ENCODE measurements around the gene TNIK. TPM values are rescaled to one million over a fixed set of nuclear protein-coding genes. Genes with fewer than 3 reads are reported as not detected.

Gene TNIK
- total RNA-seq, 1 experiment from 2014 or later, result 0.69 TPM

GRCh38 chr3:171199473-171199829, 260.8 kb downstream of the TNIK start:
- no TSS peak for BruUV-seq (replicated peaks)
- no peaks in the 10 kb centered on the region for H3K9me3 ChIP-seq (ENCODE audit: low read depth, low read length, poor library complexity, severe bottlenecking)
- no peak for DNase-seq (ENCODE audit: low spot score)
- ChIA-PET POLR2A (ENCODE audit: low non-redundant PET) (no interaction called here), CTCF (interaction anchor here (1.2 kb wide), 1 partner anchor 13 kb away, joined by 3 read pairs; no protein-coding TSS in a partner anchor)
- no peaks in the 10 kb centered on the region for H3K27me3 ChIP-seq (replicated peaks; ENCODE audit: insufficient read depth, low read depth, low read length, poor library complexity)
- H3K4me1 ChIP-seq (ENCODE audit: insufficient read depth, low read length, poor library complexity, severe bottlenecking), result peaks cover 17% of the 10 kb centered on the region
- TF ChIP-seq EZH2 (IDR thresholded peaks at IDR 0.05; ENCODE audit: borderline replicate concordance, low read depth, low read length, poor library complexity, severe bottlenecking), result no peak
- TF ChIP-seq CTCF (conservative IDR thresholded peaks at IDR 0.05; ENCODE audit: low read depth, low read length), result no peak
- no peak overlapping the region for H3K4me3 ChIP-seq (ENCODE audit: low read depth, low read length, poor library complexity, severe bottlenecking)
- no peaks in the 10 kb centered on the region for H3K36me3 ChIP-seq (ENCODE audit: insufficient read depth, low read length, poor library complexity, severe bottlenecking)
- intact Hi-C loops (cut with micrococcal nuclease; ENCODE audit: unreplicated experiment), result no loop called here
- H3K27ac ChIP-seq (ENCODE audit: low read depth, low read length, poor library complexity, severe bottlenecking), result no peak overlapping the region

- ChIA-PET CTCF (interaction anchor here (1.2 kb wide), 1 partner anchor 13 kb away, joined by 3 read pairs; no protein-coding TSS in a partner anchor), POLR2A (ENCODE audit: low non-redundant PET) (no interaction called here)
- peaks cover 17% of the 10 kb centered on the region for H3K4me1 ChIP-seq (ENCODE audit: insufficient read depth, low read length, poor library complexity, severe bottlenecking)
- intact Hi-C loops (cut with micrococcal nuclease; ENCODE audit: unreplicated experiment), result no loop called here
- H3K27ac ChIP-seq (ENCODE audit: low read depth, low read length, poor library complexity, severe bottlenecking), result no peak overlapping the region
- H3K27me3 ChIP-seq (replicated peaks; ENCODE audit: insufficient read depth, low read depth, low read length, poor library complexity), result no peaks in the 10 kb centered on the region
- DNase-seq (ENCODE audit: low spot score), result peak; percentile 64
- TF ChIP-seq EZH2 (IDR thresholded peaks at IDR 0.05; ENCODE audit: borderline replicate concordance, low read depth, low read length, poor library complexity, severe bottlenecking) (no peak), CTCF (conservative IDR thresholded peaks at IDR 0.05; ENCODE audit: low read depth, low read length) (no peak)
- no peaks in the 10 kb centered on the region for H3K36me3 ChIP-seq (ENCODE audit: insufficient read depth, low read length, poor library complexity, severe bottlenecking)
- BruUV-seq (replicated peaks), result no TSS peak
- H3K9me3 ChIP-seq (ENCODE audit: low read depth, low read length, poor library complexity, severe bottlenecking), result no peaks in the 10 kb centered on the region
- H3K4me3 ChIP-seq (ENCODE audit: low read depth, low read length, poor library complexity, severe bottlenecking), result no peak overlapping the region
Observed at GRCh38 chr3:171198781-171199472, 261.3 kb downstream of the TNIK start.

GRCh38 chr3:171195686-171196085, 264.5 kb downstream of the TNIK start:
- no TSS peak for BruUV-seq (replicated peaks)
- Histone ChIP-seq H3K4me1 (ENCODE audit: insufficient read depth, low read length, poor library complexity, severe bottlenecking) (peaks cover 17% of the 10 kb centered on the region), H3K4me3 (ENCODE audit: low read depth, low read length, poor library complexity, severe bottlenecking) (no peak overlapping the region), H3K9me3 (ENCODE audit: low read depth, low read length, poor library complexity, severe bottlenecking) (no peaks in the 10 kb centered on the region), H3K27me3 (replicated peaks; ENCODE audit: insufficient read depth, low read depth, low read length, poor library complexity) (no peaks in the 10 kb centered on the region), H3K27ac (ENCODE audit: low read depth, low read length, poor library complexity, severe bottlenecking) (no peak overlapping the region), H3K36me3 (ENCODE audit: insufficient read depth, low read length, poor library complexity, severe bottlenecking) (no peaks in the 10 kb centered on the region)
- ChIA-PET CTCF (no interaction called here), POLR2A (ENCODE audit: low non-redundant PET) (no interaction called here)
- intact Hi-C loops (cut with micrococcal nuclease; ENCODE audit: unreplicated experiment), result no loop called here
- DNase-seq (ENCODE audit: low spot score), result no peak
- TF ChIP-seq EZH2 (IDR thresholded peaks at IDR 0.05; ENCODE audit: borderline replicate concordance, low read depth, low read length, poor library complexity, severe bottlenecking) (no peak), CTCF (conservative IDR thresholded peaks at IDR 0.05; ENCODE audit: low read depth, low read length) (peak; percentile 36; the same call in 1 of the 2 replicates)

All from A673 (cell line).